Adrenal gland (tissue), 5 donors: ENCODE measurements around the gene POU2AF2.

Experiments
- CTCF ChIP-seq, 6 experiments: fragments of 450-650 bp in 4 of 6; fragments of 200-600 bp in 2 of 6; sonication (generic) in 1 of 6; IDR thresholded peaks; 1 replicate in 5 of 6; 2 replicates in 1 of 6; pipeline versions ENCODE4 v1.5.1 to v1.8.0; 2016 to 2021; ENCODE audit warnings: antibody characterized with exemption in 6 of 6, mild to moderate bottlenecking in 2 of 6, moderate library complexity in 1 of 6
- POLR2A ChIP-seq, 2 donors: fragments of 450-650 bp; IDR thresholded peaks; one replicate each; pipeline ENCODE4 v1.6.1; 2017; ENCODE audit warnings: antibody characterized with exemption in 2 of 2, mild to moderate bottlenecking in 2 of 2, moderate library complexity in 1 of 2
- donor health status: DM: no; HTN: no; CAD: no.

GRCh38 chr11:111305162-111305802, 59.8 kb downstream of the POU2AF2 start:
- TF ChIP-seq CTCF (IDR thresholded peaks at IDR 0.05) (no peak), POLR2A (IDR thresholded peaks at IDR 0.05) (no peak)
